ENCODE data around the gene ADRA1B. TPM values are rescaled to one million over a fixed set of nuclear protein-coding genes. Genes with fewer than 3 reads are reported as not detected.

ADRA1B gene
- total and polyA plus RNA-seq, 10 of the 15 experiments (the other 5 are each of a cell fraction or from before 2014, with no cell fraction given), result 0.04 TPM; not detected in 9

DNA sequence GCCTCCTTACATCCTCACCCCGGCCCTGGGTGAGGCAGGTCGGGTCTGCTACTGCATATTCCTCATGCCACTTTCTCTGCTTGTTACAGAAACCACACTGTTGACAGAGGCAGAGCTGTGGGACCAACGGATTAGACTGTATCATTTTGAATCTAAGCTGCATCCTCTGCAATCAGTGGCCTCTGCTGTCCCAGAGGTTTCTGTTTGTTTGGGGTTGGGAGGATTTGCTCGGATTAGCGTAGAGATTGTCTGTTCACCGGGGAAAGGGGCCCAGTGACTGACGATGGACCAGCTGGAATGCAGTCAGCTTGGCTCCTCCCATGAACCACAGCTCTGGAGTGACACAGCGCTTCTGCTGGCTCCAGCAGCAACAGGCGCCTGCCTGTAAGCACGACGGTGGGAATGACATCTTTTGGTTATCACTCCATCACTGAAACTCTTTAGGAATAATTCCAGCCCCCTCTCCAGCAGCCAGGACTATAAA is 37.3 kb upstream of the ADRA1B start:
- ChIA-PET RAD21 (ENCODE audit: unreplicated experiment) (no interaction called here), CTCF (no interaction called here), POLR2A (no interaction called here), SMC1A (ENCODE audit: uncharacterized antibody, unreplicated experiment) (interaction anchor here (1.7 kb wide), 1 partner anchor 8 kb away, joined by 4 read pairs; no protein-coding TSS in a partner anchor)
- TF ChIP-seq JUNB (IDR thresholded peaks at IDR 0.05) (no peak), POLR2AphosphoS5 (IDR thresholded peaks at IDR 0.05; ENCODE audit: low read length) (no peak), FOS (IDR thresholded peaks at IDR 0.05; ENCODE audit: borderline replicate concordance, extremely low read depth, insufficient read length) (no peak), CHD2 (IDR thresholded peaks at IDR 0.05; ENCODE audit: borderline replicate concordance, low read depth, low read length) (no peak), EP300 (IDR thresholded peaks at IDR 0.05; ENCODE audit: borderline replicate concordance in 1 of 2, control insufficient read depth in 1 of 2, low read depth in 2 of 2, low read length in 2 of 2) (no peak), WRNIP1 (IDR thresholded peaks at IDR 0.05; ENCODE audit: borderline replicate concordance, low read depth, low read length) (no peak), KLF5 (IDR thresholded peaks at IDR 0.05; ENCODE audit: partially characterized antibody) (no peak), BMI1 (IDR thresholded peaks at IDR 0.05; ENCODE audit: borderline replicate concordance) (no peak), EZH2 (IDR thresholded peaks at IDR 0.05; ENCODE audit: borderline replicate concordance, control insufficient read depth, low read depth, low read length) (no peak), CREB1 (IDR thresholded peaks at IDR 0.05; ENCODE audit: low read depth) (no peak)
- TF ChIP-seq, protein P1, sequence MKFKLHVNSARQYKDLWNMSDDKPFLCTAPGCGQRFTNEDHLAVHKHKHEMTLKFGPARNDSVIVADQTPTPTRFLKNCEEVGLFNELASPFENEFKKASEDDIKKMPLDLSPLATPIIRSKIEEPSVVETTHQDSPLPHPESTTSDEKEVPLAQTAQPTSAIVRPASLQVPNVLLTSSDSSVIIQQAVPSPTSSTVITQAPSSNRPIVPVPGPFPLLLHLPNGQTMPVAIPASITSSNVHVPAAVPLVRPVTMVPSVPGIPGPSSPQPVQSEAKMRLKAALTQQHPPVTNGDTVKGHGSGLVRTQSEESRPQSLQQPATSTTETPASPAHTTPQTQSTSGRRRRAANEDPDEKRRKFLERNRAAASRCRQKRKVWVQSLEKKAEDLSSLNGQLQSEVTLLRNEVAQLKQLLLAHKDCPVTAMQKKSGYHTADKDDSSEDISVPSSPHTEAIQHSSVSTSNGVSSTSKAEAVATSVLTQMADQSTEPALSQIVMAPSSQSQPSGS (IDR thresholded peaks at IDR 0.05; ENCODE audit: low read length), result no peak
- TF ChIP-seq, protein P2, sequence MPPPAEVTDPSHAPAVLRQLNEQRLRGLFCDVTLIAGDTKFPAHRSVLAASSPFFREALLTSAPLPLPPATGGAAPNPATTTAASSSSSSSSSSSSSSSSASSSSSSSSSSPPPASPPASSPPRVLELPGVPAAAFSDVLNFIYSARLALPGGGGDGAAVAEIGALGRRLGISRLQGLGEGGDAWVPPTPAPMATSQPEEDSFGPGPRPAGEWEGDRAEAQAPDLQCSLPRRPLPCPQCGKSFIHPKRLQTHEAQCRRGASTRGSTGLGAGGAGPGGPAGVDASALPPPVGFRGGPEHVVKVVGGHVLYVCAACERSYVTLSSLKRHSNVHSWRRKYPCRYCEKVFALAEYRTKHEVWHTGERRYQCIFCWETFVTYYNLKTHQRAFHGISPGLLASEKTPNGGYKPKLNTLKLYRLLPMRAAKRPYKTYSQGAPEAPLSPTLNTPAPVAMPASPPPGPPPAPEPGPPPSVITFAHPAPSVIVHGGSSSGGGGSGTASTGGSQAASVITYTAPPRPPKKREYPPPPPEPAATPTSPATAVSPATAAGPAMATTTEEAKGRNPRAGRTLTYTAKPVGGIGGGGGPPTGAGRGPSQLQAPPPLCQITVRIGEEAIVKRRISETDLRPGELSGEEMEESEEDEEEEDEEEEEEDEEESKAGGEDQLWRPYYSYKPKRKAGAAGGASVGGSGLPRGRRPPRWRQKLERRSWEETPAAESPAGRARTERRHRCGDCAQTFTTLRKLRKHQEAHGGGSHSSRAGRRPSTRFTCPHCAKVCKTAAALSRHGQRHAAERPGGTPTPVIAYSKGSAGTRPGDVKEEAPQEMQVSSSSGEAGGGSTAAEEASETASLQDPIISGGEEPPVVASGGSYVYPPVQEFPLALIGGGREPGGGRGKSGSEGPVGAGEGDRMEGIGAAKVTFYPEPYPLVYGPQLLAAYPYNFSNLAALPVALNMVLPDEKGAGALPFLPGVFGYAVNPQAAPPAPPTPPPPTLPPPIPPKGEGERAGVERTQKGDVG (CRISPR knock-in tag; IDR thresholded peaks at IDR 0.05), result no peak
- TF ChIP-seq, protein P3, sequence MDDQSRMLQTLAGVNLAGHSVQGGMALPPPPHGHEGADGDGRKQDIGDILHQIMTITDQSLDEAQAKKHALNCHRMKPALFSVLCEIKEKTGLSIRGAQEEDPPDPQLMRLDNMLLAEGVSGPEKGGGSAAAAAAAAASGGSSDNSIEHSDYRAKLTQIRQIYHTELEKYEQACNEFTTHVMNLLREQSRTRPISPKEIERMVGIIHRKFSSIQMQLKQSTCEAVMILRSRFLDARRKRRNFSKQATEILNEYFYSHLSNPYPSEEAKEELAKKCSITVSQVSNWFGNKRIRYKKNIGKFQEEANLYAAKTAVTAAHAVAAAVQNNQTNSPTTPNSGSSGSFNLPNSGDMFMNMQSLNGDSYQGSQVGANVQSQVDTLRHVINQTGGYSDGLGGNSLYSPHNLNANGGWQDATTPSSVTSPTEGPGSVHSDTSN (IDR thresholded peaks at IDR 0.05; ENCODE audit: insufficient replicate concordance, low read depth, low read length), result no peak
- Histone ChIP-seq H3K27ac (ENCODE audit: control insufficient read depth, insufficient read depth) (no peak overlapping the region), H3K36me3 (ENCODE audit: control insufficient read depth in 2 of 2, insufficient read depth in 2 of 2, low read length in 1 of 2) (no peaks in the 10 kb centered on the region), H2AFZ (ENCODE audit: control insufficient read depth, low read depth, low read length) (no peak overlapping the region), H4K20me1 (ENCODE audit: control insufficient read depth, insufficient read depth) (no peaks in the 10 kb centered on the region), H3K9ac (ENCODE audit: control insufficient read depth, insufficient read depth, low read length) (no peak overlapping the region), H3K4me3 (no peak overlapping the region), H3K27me3 (replicated peaks in 1 of 2; ENCODE audit: control insufficient read depth in 2 of 2, insufficient read depth in 2 of 2, low read length in 1 of 2) (peaks cover 1 to 3% of the 10 kb centered on the region in 2 experiments; a peak in 2 of 4 replicates), H3K4me2 (ENCODE audit: control insufficient read depth, insufficient read depth) (no peak overlapping the region), H3K4me1 (ENCODE audit: control insufficient read depth, insufficient read depth, low read length) (no peaks in the 10 kb centered on the region), H3K79me2 (ENCODE audit: control insufficient read depth, insufficient read depth, low read length) (no peaks in the 10 kb centered on the region), H3K9me3 (replicated peaks; ENCODE audit: control insufficient read depth, insufficient read depth, low read length) (no peaks in the 10 kb centered on the region)
- in situ Hi-C loops (cut with MboI), result no loop called here
- no TSS peak for BruUV-seq (replicated peaks)
- intact Hi-C loops (cut with micrococcal nuclease; ENCODE audit: unreplicated experiment), result no loop called here
- no peak for ATAC-seq
- 8% methylated on average over 11 of the region's 11 CpGs for WGBS (ENCODE audit: insufficient coverage, insufficient replicate concordance, low lambda C conversion rate, missing lambda C conversion rate)
- no peak for FAIRE-seq
- DNase-seq (ENCODE audit: low read depth, low spot score), result no peak
